Measurements from ENCODE around the gene FICD. TPM values are rescaled to one million over a fixed set of nuclear protein-coding genes. Genes with fewer than 3 reads are reported as not detected.
"Not testable (repeated sequence)": the region's sequence is repeated elsewhere in the genome, so short reads cannot be mapped to it uniquely, and the experiment has no call there.

FICD gene
- total and polyA plus RNA-seq, 9 of the 15 experiments (the other 6 are each of a cell fraction or from before 2014, with no cell fraction given), result 0.88 to 4.5 (median 1.9) TPM

- TF ChIP-seq ZNF766 (CRISPR knock-in tag; conservative IDR thresholded peaks at IDR 0.05) (peak; percentile 100), CTBP1 (IDR thresholded peaks at IDR 0.05; ENCODE audit: borderline replicate concordance) (peak; percentile 80), HDAC2 (IDR thresholded peaks at IDR 0.05) (peak; percentile 85; the same call in 1 of the 2 replicates), DPF2 (IDR thresholded peaks at IDR 0.05) (peak; percentile 96), KHSRP (IDR thresholded peaks at IDR 0.05) (peak; percentile 78), MTA2 (IDR thresholded peaks at IDR 0.05; ENCODE audit: low read depth) (peak; percentile 98), ARNT (IDR thresholded peaks at IDR 0.05) (peak; percentile 84 to 87), MEIS2 (IDR thresholded peaks at IDR 0.05; ENCODE audit: partially characterized antibody) (peak; percentile 98), RCOR1 (IDR thresholded peaks at IDR 0.05; ENCODE audit: borderline replicate concordance in 1 of 2, low read depth in 2 of 2, low read length in 2 of 2) (peak; percentile 64 to 89; a peak in 3 of 4 replicates), TCF7 (IDR thresholded peaks at IDR 0.05; ENCODE audit: borderline replicate concordance) (0 out of 2 replicates have a peak, but pooled peaks have one; percentile 73)
Measured at GRCh38 chr12:108485371-108485770, 29.7 kb upstream of the FICD start (continued).

- H3K27me3 ChIP-seq (ENCODE audit: control insufficient read depth in 2 of 2, insufficient read depth in 2 of 2, low read length in 2 of 2); H3K9ac ChIP-seq (ENCODE audit: insufficient read depth in 1 of 2, low read depth in 2 of 2, low read length in 2 of 2); BruUV-seq (replicated peaks); H3K79me2 ChIP-seq (ENCODE audit: control insufficient read depth, insufficient read depth, low read length); CTCF ChIA-PET (ENCODE audit: low intra/inter-chr PET ratio); H2AFZ ChIP-seq (ENCODE audit: low read depth, low read length); H3K4me3 ChIP-seq; H3K36me3 ChIP-seq (ENCODE audit: control insufficient read depth, insufficient read depth, low read length); in situ Hi-C loops (cut with MboI); FAIRE-seq; H3K27ac ChIP-seq (ENCODE audit: extremely low read depth, low read depth, low read length); ATAC-seq; DNase-seq (ENCODE audit: extremely low read depth in 1 of 4, low spot score in 3 of 4); H3K9me1 ChIP-seq (ENCODE audit: control insufficient read depth, insufficient read depth, low read length); H3K4me2 ChIP-seq (ENCODE audit: insufficient read depth, low read length); H3K9me3 ChIP-seq (replicated peaks; ENCODE audit: control insufficient read depth, insufficient read depth, low read depth, low read length); POLR2A ChIA-PET; intact Hi-C loops (cut with micrococcal nuclease); H4K20me1 ChIP-seq (replicated peaks; ENCODE audit: control insufficient read depth, insufficient read depth, low read length): not testable (repeated sequence)
- 16% methylated on average over 3 of the region's 4 CpGs for WGBS (ENCODE audit: insufficient coverage, low coverage, missing lambda C conversion rate)
- peak; percentile 55 for TF ChIP-seq ZNF316 (IDR thresholded peaks at IDR 0.05)
- peak; percentile 60; the same call in 1 of the 2 replicates for TF ChIP-seq BCOR (IDR thresholded peaks at IDR 0.05)
- TF ChIP-seq ZNF146 (CRISPR knock-in tag; IDR thresholded peaks at IDR 0.05; ENCODE audit: unreplicated experiment), result peak; percentile 73
- TF ChIP-seq KDM1A (IDR thresholded peaks at IDR 0.05), result 0 out of 4 replicates have a peak, but pooled peaks of 1 of the 2 experiments have one; percentile 13
- H3K4me1 ChIP-seq (replicated peaks in 1 of 2; ENCODE audit: control insufficient read depth in 2 of 2, insufficient read depth in 2 of 2, low read length in 2 of 2), result peaks cover 13 to 17% of the 10 kb centered on the region in 2 experiments; a peak in 3 of 5 replicates
Measured at GRCh38 chr12:108487029-108487428, 28.0 kb upstream of the FICD start.

All from K562 (cell line).